ENCODE measurements around the gene CMAS.

CMAS gene

DNA sequence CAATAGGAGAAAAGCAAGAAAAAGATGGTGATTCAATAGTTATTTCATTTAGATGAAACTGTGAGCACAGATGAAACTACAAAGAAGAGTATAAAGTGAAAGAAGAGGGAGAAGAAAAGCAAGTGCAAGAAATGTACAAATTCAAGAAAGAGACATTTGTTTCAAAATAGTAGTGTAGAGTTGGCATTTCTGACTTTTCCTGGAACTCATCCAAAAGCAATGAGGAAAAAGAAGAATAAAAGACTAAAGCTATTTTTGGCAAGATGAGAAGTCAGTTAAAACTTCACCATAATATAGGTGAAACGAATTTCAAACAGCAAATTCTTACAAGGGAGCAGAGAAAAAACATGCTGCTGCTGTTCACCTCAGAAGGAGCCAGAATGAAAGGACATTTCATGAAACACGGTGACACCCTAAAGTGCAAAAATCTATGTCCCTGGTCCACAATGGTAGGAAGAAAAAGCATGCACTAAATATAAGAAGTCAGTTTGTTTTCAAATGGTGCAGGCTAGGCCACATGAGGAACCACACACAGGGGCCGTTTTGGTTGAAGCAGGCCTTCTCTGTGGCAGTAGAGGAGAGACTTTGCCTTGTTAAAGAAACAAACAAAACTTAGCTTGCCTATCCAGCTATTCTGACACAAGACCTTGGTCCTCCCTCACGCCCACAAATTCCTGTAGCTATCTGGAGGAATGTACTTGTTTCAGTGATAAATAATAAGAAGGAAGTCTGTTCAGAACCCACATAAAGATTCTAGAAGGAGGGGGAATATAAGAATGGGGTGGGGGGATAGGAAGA lies 11.1 kb upstream of the CMAS start:
- TF ChIP-seq, protein P1, sequence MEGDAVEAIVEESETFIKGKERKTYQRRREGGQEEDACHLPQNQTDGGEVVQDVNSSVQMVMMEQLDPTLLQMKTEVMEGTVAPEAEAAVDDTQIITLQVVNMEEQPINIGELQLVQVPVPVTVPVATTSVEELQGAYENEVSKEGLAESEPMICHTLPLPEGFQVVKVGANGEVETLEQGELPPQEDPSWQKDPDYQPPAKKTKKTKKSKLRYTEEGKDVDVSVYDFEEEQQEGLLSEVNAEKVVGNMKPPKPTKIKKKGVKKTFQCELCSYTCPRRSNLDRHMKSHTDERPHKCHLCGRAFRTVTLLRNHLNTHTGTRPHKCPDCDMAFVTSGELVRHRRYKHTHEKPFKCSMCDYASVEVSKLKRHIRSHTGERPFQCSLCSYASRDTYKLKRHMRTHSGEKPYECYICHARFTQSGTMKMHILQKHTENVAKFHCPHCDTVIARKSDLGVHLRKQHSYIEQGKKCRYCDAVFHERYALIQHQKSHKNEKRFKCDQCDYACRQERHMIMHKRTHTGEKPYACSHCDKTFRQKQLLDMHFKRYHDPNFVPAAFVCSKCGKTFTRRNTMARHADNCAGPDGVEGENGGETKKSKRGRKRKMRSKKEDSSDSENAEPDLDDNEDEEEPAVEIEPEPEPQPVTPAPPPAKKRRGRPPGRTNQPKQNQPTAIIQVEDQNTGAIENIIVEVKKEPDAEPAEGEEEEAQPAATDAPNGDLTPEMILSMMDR (IDR thresholded peaks at IDR 0.05; ENCODE audit: borderline replicate concordance, insufficient read depth, low read depth, low read length): no peak
- H3K4me3 ChIP-seq (ENCODE audit: low read depth, low read length): no peak overlapping the region

DNA sequence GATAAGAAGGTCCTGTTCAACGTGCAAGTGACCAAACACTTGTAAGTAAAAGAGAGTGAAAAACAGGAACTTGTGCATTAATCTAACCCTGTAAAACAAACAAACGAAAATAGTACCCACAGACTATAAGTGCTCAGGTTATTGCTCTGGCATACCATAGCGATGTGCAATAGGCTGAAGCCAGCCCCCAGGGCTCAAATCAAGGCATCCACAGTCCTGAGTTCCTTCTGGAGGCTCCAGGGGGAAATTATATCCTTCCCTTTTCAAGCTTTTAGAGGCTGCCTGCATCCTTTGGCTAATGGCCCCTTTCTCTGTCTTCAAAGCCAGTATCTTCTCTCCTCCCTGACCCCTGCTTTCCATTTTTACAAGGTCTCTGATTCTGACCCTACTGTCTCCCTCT lies 8.1 kb upstream of the CMAS start:
- TF ChIP-seq, protein P1 (IDR thresholded peaks at IDR 0.05; ENCODE audit: borderline replicate concordance, insufficient read depth, low read depth, low read length): no peak
- H3K4me3 ChIP-seq (ENCODE audit: low read depth, low read length): no peak overlapping the region

DNA sequence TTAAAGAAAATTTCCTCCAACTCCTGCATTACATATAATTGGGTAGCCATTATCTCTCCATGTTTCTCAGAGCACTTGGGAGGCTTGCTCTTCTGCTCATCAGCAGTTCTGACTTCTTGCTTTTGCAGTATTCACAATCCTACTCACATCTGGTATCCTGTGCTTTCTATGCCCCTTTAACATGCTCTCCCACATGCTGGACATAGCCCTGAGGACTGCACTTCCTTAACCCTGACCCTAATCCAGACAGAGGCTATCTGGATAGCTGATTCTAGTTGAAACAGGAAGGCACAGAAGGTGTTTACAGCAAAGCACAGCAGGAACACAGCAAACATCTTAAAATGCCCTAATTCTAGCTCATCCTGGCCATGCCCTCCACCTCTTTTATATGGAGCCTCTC lies 7.3 kb upstream of the CMAS start:
- TF ChIP-seq, protein P1 (IDR thresholded peaks at IDR 0.05; ENCODE audit: borderline replicate concordance, insufficient read depth, low read depth, low read length): no peak
- no peak overlapping the region for H3K4me3 ChIP-seq (ENCODE audit: low read depth, low read length)

DNA sequence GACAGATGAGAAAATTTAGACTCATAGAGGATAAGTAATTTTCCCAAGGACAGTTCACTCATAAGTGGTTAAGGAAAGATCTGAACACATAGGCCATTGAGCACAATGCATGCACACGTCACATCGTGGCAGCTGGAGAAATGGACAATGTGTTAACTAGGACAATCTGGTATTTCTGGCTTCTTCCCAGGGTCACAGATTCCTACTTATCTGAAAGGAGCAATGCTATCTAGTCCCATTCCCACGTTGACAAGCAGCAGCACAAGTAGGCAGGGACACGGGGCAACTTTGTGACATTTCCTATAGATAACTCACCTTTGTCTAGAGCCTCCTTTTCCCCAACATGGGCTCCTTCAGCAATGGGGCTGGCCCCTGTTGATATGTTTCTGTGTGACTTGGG lies 6.7 kb upstream of the CMAS start:
- TF ChIP-seq, protein P1 (IDR thresholded peaks at IDR 0.05; ENCODE audit: borderline replicate concordance, insufficient read depth, low read depth, low read length): no peak
- no peak overlapping the region for H3K4me3 ChIP-seq (ENCODE audit: low read depth, low read length)

DNA sequence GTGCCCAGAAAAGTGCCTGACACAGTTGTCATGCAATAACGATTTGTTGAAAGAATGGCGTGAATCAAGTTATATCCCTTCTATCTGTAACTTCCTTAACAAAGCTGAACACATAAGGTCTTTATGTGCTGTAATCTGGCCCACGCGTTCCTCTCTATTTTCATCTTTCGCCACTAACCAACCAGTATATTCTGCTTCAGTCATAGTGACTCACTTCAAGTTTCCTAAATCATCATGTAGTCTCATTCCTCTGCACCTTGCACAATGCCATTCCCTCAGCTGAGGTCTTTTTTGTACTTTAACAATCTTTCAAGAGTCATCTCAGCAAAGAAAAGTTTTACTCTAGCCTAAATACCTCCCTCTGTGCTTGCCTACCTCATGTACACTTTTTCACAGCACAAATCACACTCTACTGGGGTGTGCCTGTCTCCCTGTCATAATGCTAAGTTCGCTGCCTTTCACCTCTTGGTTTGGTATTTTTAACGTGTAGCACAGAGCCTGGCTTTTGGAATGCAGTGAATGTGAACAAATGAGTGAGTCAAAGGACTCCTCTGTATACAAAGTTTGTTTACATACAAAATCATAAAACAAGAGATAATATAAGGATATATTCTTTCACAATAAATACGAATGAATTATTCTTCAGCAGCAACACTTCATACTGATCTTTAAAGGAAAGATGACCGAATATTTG lies 2.9 kb upstream of the CMAS start:
- TF ChIP-seq, protein P1 (IDR thresholded peaks at IDR 0.05; ENCODE audit: borderline replicate concordance, insufficient read depth, low read depth, low read length): no peak
- H3K4me3 ChIP-seq (ENCODE audit: low read depth, low read length): no peak overlapping the region

DNA sequence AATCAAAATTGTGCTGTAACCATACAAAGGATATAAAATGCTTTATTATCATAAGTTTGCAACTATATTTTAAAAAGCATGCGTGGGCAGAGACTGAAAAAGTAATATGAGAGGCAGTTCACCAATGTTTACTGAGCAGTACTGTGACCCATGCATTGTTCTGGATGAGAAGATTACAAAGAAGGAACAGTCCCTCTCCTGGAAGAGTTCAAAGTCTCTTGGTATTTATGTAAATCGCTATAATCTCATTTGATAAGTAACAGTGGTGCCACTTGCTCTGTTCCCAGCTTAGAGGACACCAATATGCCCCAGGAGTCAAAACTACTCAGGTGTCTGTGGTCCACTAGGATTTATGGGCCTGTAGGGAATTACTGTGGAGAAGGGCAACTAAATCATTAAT lies 2.1 kb upstream of the CMAS start:
- TF ChIP-seq, protein P1 (IDR thresholded peaks at IDR 0.05; ENCODE audit: borderline replicate concordance, insufficient read depth, low read depth, low read length): no peak
- no peak overlapping the region for H3K4me3 ChIP-seq (ENCODE audit: low read depth, low read length)

DNA sequence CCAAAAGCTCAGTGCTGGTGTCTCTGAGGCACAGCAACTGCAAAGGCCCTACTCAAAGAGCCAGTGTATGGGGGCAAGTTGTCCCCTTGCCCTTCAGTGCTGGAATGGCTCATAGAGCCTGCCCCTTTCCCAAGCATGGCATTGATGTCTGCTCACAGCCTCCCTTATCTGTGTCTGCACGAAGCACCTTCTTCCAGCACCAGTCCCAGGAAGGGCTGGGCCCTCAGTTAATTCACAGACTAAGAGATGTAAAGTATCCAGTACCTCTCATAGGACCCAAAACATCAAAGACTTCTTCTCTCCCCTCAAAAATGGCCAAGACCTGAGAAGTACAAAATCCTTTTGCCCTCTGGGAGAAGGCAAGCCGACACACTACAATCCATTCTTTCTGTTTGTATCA lies 1.6 kb upstream of the CMAS start:
- TF ChIP-seq, protein P1 (IDR thresholded peaks at IDR 0.05; ENCODE audit: borderline replicate concordance, insufficient read depth, low read depth, low read length): no peak
- H3K4me3 ChIP-seq (ENCODE audit: low read depth, low read length): no peak overlapping the region

Data from GM12875 (cell line).